GM18868 (cell line): ENCODE measurements around the gene MBD6.

Experiments
- ATAC-seq: cut with Tn5 transposase; IDR thresholded peaks from one replicate; pipeline ENCODE4 v1.9.1; 2021; ENCODE audit warnings: mild to moderate bottlenecking, moderate library complexity; ENCODE audit not compliant: unreplicated experiment

MBD6 gene

GRCh38 chr12:57574795-57575194 lies 52.2 kb downstream of the MBD6 start:
- no peak for ATAC-seq

DNA sequence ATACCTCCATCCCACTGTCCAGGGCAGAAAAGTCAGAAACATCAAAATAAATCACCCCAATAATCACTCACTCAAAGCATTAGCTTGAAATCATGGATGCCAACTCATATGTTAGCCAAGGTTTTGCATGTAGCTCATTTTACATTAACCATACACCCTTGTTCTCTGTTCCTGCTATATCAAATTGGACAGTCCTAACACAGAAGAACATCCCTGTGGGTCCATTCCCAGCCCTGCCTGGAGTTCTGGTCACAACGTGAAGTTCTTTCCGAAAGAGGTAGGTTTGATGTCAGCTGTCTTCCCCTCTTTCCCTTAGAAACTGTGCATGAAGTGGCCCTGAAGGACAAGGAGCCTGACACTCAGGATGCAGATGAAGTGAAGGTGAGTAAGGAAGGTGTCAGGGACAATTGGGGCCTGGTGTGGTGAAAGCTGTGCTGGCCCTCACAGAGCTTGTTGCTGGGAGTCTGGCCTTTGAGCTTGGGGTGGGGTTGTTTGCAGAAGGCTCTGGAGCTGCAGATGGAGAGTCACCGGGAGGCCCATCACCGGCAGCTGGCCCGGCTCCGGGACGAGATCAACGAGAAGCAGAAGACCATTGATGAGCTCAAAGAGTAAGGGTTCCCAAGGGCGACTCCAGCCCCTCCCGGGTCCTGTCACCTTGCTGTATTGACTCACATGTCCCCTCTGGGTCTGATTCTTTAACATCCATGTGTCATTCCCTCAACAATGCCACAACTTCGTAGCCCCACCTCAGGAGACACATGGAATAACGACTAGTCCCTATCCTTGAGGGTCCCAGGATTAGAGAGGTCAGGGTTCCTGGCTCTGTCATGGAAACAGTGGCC lies 53.4 kb downstream of the MBD6 start:
- ATAC-seq = no peak

GRCh38 chr12:57576613-57577160 lies 54.1 kb downstream of the MBD6 start:
- ATAC-seq = no peak

DNA sequence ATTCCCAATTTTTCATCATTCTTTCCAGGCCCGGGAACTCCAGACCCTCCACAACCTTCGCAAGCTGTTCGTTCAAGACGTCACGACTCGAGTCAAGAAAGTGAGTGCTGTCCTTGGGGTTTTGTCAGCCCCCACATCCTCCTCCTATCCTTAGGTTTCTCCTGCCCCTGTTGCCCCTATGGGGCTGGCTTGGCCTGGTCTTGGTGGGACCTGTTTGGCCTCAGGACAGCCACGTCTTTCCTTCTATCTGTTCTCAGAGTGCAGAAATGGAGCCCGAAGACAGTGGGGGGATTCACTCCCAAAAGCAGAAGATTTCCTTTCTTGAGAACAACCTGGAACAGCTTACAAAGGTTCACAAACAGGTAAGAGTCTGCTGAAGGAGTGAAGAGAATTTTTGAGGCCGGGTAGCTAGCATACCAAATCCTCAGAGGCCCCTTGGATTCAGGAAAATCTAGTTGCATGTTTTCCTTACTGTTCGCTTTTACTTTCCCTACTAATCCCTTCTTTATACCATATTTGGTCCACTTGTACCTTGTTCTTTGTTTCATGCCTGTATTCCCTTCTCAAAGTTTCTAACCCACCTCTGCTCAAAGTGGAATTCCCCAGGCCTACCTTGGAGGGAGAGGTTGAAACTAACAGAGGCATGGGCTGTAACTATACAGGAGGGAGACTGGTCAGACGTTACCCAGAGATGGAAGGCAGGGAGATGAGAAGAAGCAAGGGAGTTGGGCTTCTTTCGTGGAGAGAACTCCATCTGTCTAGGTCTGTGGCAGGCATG lies 55.5 kb downstream of the MBD6 start:
- ATAC-seq = no peak

DNA sequence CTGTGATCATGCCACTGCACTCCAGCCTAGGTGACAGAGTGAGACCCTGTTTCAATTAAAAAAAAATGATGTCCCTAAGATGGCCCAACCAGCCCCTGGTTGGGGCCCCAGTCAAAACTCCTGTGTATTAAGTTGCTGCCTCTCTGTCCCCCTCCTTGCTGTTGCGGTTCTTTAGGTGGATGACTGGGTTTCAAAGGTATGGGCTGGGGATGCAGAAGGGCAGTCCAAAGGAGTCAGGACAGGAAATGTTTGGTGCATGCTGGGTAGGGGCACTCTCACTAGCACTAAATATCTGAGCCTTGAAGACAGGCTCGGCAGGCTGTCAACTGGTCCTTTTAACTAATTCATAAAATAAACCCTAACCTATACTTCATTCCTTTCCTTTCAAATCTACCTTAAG lies 56.4 kb downstream of the MBD6 start:
- no peak for ATAC-seq
